Measurements from ENCODE around the gene EPHB1.
"Not testable (repeated sequence)": the region's sequence is repeated elsewhere in the genome, so short reads cannot be mapped to it uniquely, and the experiment has no call there.

Gene EPHB1

DNA sequence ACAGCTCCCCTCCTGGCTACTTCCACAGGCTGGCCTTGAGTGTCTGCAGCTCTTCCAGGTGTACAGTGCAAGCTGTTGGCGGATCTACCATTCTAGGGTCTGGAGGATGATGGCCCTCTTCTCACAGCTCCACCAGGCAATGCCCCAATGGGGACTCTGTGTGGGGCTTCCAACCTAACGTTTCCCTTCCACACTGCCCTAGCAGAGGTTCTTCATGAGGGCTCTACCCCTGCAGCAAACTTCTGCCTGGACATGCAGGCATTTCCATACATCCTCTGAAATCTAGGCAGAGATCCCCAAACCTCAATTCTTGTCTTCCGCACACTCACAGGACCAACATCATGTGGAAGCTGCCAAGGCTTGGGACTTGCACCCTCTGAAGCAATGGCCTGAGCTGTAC is 438.4 kb downstream of the EPHB1 start:
- DNase-seq: not testable (repeated sequence)

DNA sequence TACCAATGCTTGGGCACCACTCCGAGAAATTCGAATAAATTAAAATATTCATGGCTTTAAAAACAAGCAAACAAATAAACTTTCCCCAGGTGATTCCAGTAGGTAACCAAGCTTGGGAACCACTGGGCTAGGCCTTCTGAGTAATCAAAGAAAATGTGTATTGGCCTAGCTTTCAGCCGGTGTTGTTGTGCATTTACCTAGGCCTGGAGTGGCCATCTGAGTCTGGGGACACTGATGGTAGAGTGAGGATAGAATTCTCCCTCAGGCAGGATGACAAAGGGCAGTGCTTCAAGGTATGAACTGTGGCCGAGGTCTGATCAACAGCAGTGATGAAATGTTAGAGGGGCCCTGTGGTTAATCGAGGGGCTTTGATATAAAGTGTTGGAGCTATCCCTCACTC is 440.5 kb downstream of the EPHB1 start:
- no peak for DNase-seq

DNA sequence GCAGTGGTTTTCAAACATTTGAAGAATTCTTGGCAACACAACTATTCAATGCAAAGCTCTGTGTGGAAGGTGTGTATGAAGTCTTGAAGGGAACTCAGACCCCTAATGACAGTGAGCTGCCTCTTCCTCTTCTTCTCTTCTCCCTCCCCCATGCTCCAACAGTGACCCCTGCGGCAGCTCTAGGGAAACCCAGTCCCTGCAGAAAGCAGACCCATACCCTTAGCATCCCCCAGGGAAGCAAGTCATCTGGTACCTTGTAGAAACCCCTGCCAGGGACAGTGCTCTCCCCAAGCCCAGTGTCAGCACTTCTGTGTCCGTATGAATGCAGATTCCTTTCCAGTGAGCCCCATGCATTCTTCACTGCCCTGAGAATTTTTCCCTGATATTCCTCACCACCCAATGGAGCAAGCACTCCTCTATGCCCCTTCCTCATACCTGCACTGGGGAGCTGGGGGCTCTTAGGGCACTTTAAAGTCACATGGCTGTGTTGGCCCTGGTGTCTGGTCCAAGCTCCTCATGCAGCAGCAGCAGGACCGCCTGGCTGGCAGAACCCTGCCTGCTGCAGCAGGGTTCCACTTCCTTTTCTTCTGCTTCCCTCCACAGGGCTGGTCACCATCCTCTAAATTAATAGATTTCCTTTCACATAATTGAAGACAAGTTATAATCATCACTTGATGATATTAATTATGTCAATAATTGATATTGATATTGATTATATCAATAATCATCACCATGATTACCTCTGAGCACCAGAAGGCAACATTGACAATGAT is 442.5 kb downstream of the EPHB1 start:
- no peak for DNase-seq

DNA sequence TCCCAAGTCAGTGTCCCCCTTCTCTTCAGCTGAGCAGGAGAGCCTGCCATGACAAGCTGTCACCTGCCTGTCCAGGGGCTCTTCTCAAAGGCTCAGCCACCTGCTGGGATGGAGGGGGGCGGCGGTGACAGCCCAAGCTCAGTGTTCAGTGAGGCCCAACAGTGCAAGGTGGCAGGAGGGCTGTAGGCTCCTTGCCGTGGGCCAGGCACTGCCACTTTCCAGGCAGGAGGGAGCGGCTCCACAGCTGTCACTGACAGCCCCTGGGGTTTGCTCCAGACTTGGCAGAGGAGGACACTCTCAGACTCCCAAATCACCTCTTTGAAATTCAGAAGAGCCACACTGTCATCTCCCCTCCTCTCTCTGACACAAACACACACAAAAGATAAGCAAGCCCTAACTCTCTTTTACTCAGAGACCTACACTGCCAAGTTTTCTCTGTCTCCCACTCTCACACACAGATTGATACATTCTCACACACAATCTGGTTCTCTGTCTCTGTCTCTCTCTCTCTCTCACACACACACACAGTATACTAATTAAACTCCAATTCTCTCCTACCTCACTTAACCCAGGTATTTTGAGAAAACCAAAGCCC is 443.3 kb downstream of the EPHB1 start:
- no peak for DNase-seq

DNA sequence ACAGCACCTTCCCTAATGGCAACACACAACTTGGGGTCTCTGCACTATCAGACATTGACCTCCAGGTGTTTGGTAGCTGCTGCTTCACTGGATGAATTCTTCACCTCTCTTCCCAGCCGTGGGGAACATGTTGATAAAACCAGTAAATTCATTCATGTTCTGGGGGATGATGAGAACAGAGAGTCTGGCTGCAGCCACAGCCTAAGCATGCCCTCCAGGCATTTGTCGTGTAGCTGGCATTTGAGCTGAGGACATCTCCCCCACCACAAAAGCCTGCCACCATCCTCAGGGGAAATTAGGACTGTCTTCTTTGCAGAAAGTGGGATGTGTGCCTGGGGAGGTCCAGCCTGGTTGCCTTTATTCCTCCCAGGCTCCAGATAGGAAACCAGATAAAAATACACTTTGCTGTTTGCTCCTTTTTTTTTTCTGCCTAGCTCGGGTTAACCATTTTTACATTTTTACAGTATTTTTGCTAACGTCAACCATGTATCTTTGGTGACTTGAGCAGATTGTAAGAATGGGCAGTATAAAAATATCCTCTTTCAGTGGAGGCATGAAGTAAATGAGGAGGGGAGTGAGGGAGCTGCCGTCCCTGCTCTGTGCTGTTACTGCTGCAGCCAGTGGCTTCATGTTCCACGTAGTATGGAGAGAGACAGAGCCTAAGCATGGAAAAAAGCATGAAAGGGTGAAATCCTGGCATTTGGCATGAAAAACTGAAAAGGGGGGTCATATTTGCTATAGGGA is 444.0 kb downstream of the EPHB1 start:
- no peak for DNase-seq

GRCh38 chr3:135239615-135239884 is 444.5 kb downstream of the EPHB1 start:
- DNase-seq: no peak

DNA sequence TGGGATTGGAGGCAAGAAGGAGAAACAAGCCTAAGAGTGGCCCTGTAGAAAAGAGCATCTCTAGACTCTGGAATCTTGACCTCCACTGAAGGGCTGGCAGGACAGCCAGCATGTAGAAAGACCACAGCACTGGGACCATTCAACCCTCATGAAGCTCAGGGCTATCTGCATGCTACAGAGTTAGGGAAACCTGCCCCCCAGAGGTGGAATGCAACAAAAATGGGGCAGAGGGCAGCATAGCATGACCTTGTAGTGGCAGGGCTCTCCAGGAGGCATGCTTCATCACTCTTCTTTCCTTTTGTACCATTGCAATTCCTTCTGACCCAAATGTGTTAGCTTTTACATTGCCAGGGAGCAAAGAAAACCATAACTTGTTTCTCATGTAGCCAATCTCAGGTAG is 445.4 kb downstream of the EPHB1 start:
- DNase-seq: no peak

DNA sequence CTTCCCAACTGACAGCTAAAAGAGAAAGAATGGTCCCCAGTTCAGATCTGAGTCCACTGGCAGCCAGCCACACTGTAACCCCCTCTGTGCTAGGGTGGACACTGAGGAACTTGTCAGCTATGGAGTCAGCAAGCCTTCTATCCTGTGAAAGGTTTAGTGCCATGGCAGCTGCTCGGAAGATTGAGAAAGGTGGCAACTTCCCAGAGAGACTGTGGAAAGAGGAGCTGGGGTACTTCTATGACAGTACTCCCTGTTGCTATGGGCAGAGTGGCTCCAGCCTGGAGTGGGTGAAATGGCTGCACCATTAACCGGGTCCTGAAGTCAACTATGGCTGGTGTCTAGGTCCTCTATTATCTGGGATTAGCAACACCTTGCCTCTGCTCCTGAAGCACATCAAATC is 447.2 kb downstream of the EPHB1 start:
- DNase-seq: no peak

DNA sequence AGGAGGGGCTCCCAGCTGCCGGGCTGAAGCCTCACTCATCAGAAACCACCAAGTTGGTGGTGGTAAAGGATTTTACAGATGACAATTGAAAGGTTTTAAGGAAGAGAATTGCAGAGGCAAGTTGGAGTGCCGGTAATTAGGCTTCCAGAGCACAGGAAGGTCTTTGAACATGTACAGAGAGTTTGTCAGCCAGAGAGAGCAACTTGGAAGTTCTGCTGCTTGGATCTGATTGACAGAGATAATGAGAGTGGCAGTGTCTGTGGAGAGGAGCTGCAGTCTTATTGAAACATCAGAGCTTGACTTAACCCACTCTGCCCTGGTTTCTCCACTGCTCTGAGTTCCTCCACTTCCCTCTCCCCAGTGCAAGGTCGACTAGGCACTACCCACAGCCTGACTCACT is 448.6 kb downstream of the EPHB1 start:
- no peak for DNase-seq

GRCh38 chr3:135246027-135246426 is 451.0 kb downstream of the EPHB1 start:
- DNase-seq: no peak

- no peak for DNase-seq
Measured at GRCh38 chr3:135248213-135248612, 453.2 kb downstream of the EPHB1 start.

- no peak for DNase-seq
Measured at GRCh38 chr3:135249186-135249585, 454.1 kb downstream of the EPHB1 start.

DNA sequence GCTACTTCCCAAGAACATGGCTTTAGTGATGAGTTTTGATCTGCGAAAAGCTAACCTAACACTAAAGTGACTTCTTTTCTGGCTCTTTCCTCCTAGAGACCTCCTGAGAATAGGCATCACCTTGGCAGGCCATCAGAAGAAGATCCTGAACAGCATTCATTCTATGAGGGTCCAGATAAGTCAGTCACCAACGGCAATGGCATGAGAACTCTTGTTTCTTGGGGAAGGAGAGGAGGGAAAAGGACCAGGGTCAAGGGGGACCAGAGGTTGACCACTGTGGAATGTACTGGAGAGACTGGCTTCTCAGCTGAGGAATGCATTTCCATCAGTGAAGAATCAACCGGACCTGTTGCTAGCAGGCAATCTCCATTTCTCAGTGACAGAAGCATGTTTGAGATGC is 463.9 kb downstream of the EPHB1 start:
- DNase-seq: no peak

GRCh38 chr3:135260025-135260424 is 465.0 kb downstream of the EPHB1 start:
- DNase-seq: no peak

DNA sequence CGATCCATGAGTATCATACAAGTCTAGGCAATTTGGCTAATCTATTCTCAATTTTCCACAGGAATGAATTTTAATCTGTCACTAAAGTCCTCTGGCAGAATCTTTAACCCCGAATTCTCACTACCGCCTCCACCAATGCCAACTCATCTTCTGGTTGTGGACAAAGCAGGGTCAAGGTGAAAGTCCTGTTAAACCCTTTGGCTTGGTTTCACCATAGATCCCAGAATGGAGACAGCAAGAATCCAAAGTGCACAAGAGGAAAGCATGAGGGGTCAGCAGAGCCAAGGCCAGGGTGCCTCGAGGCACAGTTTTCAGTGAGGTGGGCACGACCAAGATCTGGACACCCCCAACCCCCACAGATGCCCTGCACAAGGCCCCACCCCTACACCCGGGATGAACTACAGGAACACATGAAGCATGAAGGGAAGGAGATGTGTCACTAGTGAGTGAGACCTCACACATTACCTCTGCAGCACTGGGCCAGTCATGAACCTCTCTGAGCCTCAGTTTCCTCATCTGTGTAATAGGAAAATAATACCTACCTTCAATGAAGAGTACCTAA is 466.2 kb downstream of the EPHB1 start:
- DNase-seq: no peak

DNA sequence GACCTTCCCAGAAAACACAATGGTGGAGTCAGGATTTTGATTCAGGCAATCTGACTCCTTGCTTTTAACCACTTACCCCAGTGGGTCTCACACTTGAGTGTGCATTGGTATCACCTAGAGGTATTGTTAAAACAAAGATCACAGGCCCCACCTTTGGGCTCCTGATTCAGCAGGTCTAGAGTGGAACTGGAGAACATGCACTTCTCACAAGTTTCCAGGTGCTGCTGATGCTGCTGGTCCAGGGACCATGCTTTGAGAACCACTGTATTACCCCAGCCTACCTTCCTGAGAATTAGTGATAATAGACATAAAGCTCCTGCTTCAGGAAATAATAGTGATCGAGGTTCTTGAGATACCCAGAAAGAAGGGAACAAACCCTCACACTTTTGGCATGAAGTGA is 466.9 kb downstream of the EPHB1 start:
- no peak for DNase-seq

DNA sequence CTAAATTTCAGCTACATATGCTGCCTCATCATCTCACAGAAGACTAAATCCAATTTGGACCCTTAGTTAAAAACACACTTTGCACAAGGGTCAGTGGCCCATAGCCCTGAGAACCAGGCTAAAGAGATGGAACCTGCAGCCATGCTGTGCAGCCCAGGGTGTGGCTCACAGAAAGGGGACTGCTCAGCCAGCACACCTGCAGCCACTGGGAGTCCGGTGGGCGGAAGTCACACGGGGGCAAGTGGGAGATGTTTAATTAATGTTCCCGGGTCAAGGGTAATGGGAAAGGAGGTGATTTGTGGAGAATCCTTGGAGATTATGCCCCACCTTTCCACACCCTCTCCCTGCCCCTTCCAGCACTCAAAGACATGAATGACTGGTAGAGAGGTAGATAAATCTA is 467.4 kb downstream of the EPHB1 start:
- no peak for DNase-seq

- no peak for DNase-seq
Measured at GRCh38 chr3:135263331-135263730, 468.3 kb downstream of the EPHB1 start.

DNA sequence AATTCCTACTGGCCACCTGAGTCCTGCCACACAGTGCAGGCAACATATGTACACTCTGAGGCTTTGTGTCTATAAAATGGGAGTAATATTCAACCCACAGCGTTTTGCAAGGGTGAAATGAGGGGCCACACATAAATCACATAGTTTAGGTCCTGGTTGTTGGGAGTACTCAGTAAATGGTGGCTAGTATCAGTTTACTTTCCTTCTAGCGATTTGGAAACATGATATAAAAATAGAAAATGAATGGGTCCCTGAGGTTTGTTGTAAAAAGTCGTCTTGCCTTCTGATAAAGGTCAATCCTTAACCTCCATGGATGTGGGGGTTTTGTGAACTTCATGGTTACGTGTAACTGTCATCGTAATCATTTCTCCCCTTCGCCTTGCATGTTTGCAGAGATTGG is 472.4 kb downstream of the EPHB1 start:
- DNase-seq: no peak

GRCh38 chr3:135268941-135269532 is 474.0 kb downstream of the EPHB1 start:
- no peak for DNase-seq

- no peak for DNase-seq
Measured at GRCh38 chr3:135271177-135272025, 476.3 kb downstream of the EPHB1 start.

DNA sequence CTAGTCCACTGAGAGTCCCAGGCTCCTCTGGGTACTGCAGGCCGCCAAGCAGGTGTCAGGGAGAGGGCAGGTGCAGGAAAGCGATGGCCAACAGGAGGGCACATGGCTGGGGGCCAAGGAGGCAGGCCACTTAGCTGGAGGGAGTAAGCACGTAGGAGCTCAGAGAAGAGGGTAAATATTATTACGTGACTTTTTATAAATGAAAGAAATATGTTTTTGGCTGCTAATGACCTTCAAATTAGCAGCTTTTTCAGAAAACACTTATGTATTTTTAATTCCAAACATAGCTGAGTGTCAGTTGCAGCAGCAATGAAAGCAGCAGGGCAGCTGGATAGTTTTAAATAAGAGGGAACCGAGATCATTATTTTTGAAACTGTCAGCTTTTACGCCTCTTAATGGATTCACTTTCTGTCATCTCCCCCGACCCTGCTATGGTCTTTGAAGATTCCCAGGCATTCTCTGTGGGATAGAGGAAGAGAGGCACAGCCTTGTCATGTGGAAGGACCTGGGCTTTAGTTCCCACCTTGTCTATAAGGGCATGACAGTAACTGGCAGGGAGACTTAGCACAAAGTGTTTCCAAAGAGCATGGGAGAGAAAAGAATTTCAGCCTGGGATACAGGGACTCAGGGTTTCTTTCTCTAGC is 477.1 kb downstream of the EPHB1 start:
- no peak for DNase-seq

Data from activated gamma-delta T cell treated with Interleukin-2 at 50 U/mL for 16 hours (primary cell).